Endothelial cell (in vitro differentiated cells): ENCODE results near the gene PLCB1. TPM values are rescaled to one million over a fixed set of nuclear protein-coding genes. Genes with fewer than 3 reads are reported as not detected.

Experiments
- DNase-seq: peaks from one replicate; pipeline ENCODE4 v3.0.0; 2021; ENCODE audit warnings: low spot score
- H3K27ac Mint-ChIP-seq: one replicate; pipeline ENCODE4 v1.8.0; 2021; ENCODE audit warnings: mixed read lengths, inconsistent platforms; ENCODE audit not compliant: unreplicated experiment
- H3K27me3 Mint-ChIP-seq: one replicate; pipeline ENCODE4 v1.8.0; 2021; ENCODE audit warnings: mild to moderate bottlenecking, moderate library complexity, mixed read lengths, inconsistent platforms; ENCODE audit not compliant: unreplicated experiment
- H3K36me3 Mint-ChIP-seq: one replicate; pipeline ENCODE4 v1.8.0; 2021; ENCODE audit warnings: mild to moderate bottlenecking, low read depth, mixed read lengths, inconsistent platforms; ENCODE audit not compliant: unreplicated experiment
- H3K4me1 Mint-ChIP-seq: one replicate; pipeline ENCODE4 v1.8.0; 2021; ENCODE audit warnings: mild to moderate bottlenecking, mixed read lengths, inconsistent platforms; ENCODE audit not compliant: unreplicated experiment
- H3K4me3 Mint-ChIP-seq: one replicate; pipeline ENCODE4 v1.8.0; 2021; ENCODE audit warnings: mild to moderate bottlenecking, mixed read lengths, inconsistent platforms; ENCODE audit not compliant: unreplicated experiment
- H3K9me3 Mint-ChIP-seq: one replicate; pipeline ENCODE4 v1.8.0; 2021; ENCODE audit warnings: mixed read lengths, inconsistent platforms; ENCODE audit not compliant: unreplicated experiment
- total RNA-seq: library from RNA; stranded (reverse); fragmentation: NEBNext Ultra II Directional; extraction: Animal tissue kit (Norgen Biotek cat#: 25700); gene quantifications from one replicate; pipeline ENCODE4 v1.2.1, GENCODE V29; 2021; ENCODE audit not compliant: unreplicated experiment
- TF ChIP-seq, protein P1 (sequence below): fragments of 200-600 bp; sonication (generic); IDR thresholded peaks from one replicate; pipeline ENCODE4 v1.5.0; 2021; ENCODE audit warnings: antibody characterized with exemption; ENCODE audit not compliant: unreplicated experiment

The PLCB1 gene
- total RNA-seq, 1 donor from 2014 or later: 8.1 TPM

DNA sequence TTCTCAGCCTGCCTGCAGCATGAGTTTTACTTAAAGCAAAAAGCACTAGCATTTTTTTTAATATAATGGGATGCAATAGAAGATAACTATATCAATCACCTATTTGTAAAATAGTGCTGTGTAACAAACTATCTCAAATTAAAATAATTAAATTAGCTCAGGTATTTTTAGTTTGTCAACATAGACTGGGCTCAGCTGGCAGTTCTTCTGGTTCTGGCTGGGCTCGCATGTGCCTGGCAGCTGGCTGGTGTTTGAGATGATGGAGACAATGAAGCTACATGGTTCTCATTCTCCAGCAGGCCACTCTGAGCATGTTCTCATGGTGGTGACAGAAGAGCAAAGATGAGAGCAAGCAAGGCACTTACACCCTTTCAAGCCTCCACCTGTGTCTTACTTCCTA is 181.0 kb downstream of the PLCB1 start:
- H3K4me1 Mint-ChIP-seq: no peaks in the 10 kb centered on the region
- H3K36me3 Mint-ChIP-seq: no peaks in the 10 kb centered on the region
- H3K4me3 Mint-ChIP-seq: no peak overlapping the region
- H3K27ac Mint-ChIP-seq: no peak overlapping the region
- DNase-seq: no peak
- TF ChIP-seq, protein P1, sequence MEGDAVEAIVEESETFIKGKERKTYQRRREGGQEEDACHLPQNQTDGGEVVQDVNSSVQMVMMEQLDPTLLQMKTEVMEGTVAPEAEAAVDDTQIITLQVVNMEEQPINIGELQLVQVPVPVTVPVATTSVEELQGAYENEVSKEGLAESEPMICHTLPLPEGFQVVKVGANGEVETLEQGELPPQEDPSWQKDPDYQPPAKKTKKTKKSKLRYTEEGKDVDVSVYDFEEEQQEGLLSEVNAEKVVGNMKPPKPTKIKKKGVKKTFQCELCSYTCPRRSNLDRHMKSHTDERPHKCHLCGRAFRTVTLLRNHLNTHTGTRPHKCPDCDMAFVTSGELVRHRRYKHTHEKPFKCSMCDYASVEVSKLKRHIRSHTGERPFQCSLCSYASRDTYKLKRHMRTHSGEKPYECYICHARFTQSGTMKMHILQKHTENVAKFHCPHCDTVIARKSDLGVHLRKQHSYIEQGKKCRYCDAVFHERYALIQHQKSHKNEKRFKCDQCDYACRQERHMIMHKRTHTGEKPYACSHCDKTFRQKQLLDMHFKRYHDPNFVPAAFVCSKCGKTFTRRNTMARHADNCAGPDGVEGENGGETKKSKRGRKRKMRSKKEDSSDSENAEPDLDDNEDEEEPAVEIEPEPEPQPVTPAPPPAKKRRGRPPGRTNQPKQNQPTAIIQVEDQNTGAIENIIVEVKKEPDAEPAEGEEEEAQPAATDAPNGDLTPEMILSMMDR: no peak
- H3K9me3 Mint-ChIP-seq: no peaks in the 10 kb centered on the region
- peaks cover 2% of the 10 kb centered on the region for H3K27me3 Mint-ChIP-seq

DNA sequence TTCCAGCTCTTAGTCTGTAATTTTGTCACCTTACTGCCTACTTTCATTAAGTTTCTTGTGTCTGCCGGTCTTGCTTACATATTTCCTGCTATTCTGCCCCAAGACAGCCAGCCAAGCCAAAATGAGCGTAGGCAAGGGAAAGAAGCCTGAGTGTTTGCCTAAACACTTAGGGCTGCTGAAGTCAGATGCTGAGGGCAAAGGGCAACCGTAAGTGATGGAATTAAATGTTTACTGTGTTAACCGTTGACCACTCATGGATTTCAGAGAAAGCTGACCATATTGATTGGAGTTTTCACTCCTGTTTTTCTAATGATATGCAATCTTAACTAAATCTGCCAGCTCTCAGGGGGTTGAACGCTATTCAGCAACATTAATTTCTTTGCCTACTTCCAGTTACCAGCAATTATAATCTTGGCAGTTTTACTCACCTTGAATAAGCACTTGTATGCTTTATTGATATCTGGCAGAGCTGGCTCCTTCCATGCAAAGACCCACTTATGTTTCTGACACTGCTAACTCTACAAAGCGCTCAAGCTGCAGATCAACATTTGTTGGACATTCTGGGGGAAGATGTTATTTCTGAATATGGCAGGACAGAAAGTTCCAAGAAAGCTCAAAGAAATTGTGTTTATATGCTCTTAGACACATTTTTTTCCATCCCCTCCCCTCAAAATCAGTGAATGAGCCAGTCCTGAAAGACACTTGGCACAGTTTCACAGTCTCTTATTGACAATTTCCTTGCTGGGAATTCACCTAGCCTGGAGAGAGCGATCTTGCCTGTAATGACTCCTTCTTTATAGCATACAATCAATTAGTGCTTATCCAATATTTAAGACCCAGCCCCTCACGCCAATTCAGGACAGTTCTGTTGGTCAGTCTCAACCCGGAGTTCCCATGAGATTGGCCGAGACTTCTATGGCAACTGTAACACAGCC is 183.8 kb downstream of the PLCB1 start:
- H3K9me3 Mint-ChIP-seq: no peaks in the 10 kb centered on the region
- no peak overlapping the region for H3K27ac Mint-ChIP-seq
- H3K36me3 Mint-ChIP-seq: no peaks in the 10 kb centered on the region
- no peak overlapping the region for H3K4me3 Mint-ChIP-seq
- TF ChIP-seq, protein P1: no peak
- DNase-seq: no peak
- no peaks in the 10 kb centered on the region for H3K4me1 Mint-ChIP-seq
- peaks cover 3% of the 10 kb centered on the region for H3K27me3 Mint-ChIP-seq

DNA sequence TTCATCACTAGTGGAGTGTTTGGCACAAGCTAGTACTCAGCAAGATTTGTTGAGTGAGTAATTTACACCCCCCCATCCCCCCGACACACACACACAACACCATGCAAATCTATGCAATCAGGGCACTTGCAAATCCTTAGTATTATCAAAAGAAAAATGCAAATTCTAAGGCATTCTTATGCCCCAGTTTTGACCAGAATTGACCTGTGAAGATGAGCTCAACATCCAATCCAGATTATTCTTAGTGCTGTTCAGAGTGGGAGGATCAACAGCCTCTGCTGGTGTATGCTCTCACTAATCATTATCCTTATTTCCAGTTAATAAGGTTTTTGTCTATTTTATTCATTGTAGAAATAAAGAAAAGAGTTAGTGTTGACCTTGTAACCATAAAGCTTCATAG is 185.4 kb downstream of the PLCB1 start:
- no peak overlapping the region for H3K27ac Mint-ChIP-seq

DNA sequence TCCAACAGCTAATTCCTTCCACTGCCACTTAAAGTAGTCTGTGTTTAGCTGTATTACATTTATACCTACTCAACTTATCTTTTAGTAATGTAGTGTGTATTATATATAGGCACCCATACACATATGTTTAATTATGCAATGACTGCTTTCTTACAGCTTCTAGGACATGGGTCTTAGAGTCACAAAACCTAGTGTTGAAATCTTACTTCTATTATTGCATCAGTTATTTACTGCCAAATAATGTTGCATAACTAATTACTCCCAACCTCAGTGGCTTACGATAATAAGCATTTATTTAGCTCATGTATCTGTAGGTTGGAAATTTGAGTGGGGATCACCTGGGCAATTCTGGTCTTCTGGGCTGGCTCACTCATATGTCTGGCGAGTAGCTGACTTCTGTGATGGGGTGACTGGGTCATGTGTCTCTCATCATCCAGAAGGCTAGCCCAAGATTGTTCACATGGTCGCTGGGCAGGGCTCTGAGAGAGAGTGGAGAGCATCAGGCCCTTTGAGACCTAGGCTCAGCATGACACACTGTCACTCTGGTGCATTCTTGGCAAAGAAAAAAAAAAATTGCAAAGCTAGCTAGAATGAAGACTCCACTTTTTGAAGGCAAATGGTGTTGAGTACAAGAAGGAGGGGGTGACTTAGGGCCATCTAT is 187.0 kb downstream of the PLCB1 start:
- H3K27me3 Mint-ChIP-seq: peaks cover 3% of the 10 kb centered on the region
- H3K9me3 Mint-ChIP-seq: no peaks in the 10 kb centered on the region
- TF ChIP-seq, protein P1: no peak
- no peaks in the 10 kb centered on the region for H3K4me1 Mint-ChIP-seq
- no peak overlapping the region for H3K4me3 Mint-ChIP-seq
- H3K27ac Mint-ChIP-seq: no peak overlapping the region
- DNase-seq: no peak
- no peaks in the 10 kb centered on the region for H3K36me3 Mint-ChIP-seq

More for the DNA sequence above, 185.4 kb downstream of the PLCB1 start:
- Mint-ChIP-seq H3K9me3 (no peaks in the 10 kb centered on the region), H3K4me1 (no peaks in the 10 kb centered on the region), H3K27me3 (peaks cover 3% of the 10 kb centered on the region), H3K36me3 (no peaks in the 10 kb centered on the region), H3K4me3 (no peak overlapping the region)
- TF ChIP-seq, protein P1: no peak
- no peak for DNase-seq

DNA sequence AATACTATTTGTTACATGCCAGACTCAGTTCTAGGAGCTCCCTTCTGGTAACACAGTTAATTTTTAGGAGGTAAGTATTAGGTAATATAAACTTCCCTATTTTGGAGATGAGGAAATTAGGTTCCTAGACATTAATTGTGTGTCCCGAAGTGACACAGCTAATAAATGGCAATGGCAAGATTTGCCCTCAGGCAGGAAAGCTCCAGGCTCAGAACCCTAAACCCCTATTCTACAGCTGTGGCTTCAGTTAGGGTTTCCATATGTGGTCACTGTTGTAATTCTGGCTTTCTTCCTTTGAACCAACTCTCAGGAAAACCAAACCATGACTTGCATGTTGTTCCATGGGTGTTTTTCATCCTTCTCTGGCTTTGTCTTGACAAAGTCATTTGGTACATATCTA is 188.2 kb downstream of the PLCB1 start:
- Mint-ChIP-seq H3K4me3 (no peak overlapping the region), H3K9me3 (no peaks in the 10 kb centered on the region), H3K27ac (no peak overlapping the region), H3K4me1 (no peaks in the 10 kb centered on the region), H3K27me3 (peaks cover 3% of the 10 kb centered on the region), H3K36me3 (no peaks in the 10 kb centered on the region)
- DNase-seq: no peak
- TF ChIP-seq, protein P1: no peak
